HUDEP-2 (cell line): ENCODE results near the gene CADM1.
A peak's percentile ranks its signal among the peaks of the same experiment; 100 is the strongest.

ENCODE experiments used
- DNase-seq, 76 experiments: peaks; one replicate each; lab custom pipeline; 2025; ENCODE audit not compliant: unreplicated experiment in 76 of 76; lab: John Stamatoyannopoulos, UW

The CADM1 gene

DNA sequence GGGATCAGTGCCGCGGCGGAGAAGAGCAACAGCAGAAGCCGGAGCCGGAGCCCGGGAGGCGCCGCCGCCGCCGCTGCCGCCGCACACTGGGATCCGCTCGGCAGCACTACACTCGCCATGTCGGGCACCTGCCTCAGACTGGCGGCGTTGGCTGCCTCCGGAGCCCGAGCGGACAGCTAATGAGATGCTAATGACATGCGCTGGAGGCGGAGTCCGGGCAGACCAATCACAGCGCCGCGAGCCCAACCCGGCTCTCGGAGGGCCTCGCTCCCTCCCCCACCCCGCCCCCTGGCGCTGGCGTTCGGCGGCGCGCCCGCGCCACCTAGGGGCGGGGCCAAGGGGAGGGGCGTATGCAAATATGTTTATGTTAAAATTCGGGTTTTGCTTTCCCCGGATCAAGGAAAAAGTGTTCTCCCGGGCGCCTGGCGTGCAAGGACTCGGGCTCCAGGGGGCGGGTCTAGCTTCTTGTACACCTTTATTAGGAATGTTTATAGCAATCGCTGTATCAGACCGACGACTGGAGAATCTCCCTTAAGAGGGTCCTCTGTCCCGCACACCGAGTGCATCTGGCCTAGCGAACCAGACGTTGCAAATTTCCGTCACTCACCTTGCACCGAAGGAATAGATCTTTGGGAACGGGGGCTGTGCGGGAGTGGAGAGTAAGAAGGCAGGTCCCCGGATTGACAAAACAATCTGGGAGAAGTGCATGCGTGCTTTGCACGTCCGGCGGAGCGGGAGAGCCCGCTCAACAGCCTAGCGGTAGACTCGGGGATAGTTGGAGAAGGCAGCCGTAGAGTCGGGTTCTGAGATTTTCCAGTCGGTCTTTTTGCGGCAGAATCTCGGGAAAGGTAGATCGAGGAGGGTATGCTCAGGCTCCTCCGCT lies at the start of gene CADM1:
Gene CADM1 (minus strand): TSS at position 140 of the 883 bp plus-strand sequence.
- peak in 36 of 76 experiments; percentile 1 to 56 (median 21) for DNase-seq

DNA sequence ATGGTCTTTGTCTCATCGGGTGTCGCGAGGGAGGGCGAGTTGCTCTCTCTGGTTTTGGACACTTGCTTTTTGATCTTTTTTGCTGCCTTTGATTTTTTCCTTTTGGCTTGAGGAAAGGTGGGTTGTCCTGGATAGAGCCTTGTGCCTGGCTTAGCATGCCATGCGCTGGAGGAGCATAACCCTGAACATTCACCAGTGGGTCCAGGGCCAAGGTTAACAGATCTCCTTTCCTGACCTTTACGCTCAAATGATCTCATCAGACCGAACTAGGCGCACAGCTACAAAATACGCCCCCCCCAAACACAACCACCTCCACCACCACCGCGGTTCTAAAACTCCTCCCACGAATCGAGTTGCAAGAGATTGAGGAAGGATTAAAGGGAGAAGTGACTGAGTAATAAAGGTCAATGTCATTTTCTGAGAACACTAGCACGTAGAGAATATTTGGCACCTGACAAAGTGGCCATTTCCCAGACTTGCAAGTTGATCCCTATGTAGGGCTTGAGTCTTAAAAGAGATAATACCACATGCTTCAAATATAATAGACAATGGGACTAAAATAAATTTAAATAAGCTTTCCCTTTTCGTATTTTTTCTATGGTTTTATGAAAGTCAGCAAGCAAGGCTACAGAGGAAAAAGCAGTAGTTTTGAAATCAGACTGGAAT lies 48.7 kb upstream of the CADM1 start:
- DNase-seq = no peak

DNA sequence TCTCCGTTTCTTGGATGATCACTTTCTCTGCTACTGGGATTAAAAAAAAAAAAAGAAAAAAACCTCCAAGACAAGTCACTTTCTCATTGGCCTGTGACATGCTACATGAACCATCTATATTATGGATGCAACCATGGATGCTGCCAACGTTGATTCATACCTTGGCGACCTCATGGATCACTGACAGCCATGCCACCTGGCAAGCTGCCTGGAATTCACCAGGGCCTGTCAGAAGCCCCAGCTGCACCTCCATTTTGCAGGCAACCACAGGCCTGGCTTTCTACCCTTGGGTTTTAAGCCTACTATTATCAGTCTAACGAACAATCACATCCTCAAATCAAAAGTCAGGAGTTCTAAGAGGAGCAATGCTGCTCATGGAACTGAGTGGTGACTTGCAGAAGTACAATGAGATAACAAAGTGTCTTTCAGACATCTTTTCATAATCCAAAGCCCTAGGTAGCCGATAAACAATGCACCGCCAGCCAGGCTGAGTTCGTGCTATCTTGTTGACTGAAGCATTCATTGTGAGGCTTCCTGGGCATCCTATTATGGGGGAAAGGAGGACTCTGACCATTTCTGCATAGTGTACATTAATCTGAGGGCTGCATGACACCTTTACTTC lies 48.0 kb upstream of the CADM1 start:
- DNase-seq = no peak

DNA sequence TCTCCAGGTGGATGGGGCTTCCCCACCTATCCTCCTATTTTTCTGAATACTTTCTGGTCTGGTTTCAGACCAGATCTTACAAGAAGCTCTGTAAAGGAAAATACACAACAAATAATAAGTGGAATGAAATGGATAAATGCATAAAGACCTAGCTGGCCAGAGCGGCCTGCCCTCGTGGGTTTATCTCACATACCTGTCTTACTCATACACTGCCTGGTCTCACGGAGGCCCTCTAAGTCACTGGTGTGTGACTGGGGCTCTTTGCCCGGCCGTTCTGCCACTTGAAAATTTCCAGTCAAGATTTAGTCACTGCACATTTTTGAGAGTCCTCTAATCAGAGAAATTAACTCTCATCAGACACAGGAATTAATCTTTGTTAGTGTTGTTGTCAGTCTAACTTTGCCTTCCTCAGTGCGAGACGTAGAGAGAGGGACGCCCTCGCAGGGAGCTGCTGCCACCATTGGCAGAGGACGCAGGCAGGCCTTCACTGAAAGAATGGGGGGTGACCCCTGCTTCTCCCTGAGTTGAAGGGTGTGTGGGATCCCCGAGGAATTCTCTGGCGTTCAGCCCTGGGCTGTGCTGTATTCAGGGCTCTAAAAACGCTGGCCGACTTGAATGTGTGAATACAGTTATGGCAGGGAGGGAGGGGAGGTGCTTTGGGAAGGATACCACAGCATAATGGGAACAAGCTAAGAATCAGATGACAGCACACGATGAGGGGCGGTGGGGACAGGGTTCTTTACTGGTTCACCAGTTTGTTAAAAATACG lies 46.3 kb upstream of the CADM1 start:
- DNase-seq = no peak

DNA sequence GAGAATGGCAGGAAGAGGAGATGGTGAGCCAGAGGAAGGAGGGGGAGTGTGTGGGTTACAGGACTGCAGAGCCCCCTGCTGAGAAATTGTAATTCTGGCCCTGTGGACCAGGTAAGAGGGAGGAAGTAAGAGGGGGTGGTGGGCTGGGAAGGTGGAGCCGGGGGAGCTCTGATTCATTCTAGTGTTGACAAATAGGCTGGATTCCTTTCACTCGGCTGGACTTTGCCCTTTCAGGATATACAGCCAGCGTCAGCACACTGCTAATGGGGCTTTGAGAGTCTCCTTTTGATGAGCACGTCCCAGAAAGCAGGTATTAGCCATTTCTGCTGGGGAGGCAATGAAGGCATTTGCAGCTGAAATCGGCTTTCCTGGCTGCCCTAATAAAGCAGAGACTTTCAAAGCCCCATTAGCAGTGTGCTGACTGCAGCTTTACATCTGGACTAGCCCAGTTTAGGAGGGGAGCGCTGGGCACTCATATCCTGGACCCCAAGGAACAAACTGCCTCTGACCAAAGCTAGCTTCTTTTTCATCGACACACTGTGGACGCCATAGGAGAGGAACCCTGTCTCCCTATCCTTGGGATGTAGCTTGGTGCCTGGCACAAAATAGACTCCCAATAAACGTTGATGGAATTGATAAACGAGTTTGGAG lies 44.8 kb upstream of the CADM1 start:
- no peak for DNase-seq

DNA sequence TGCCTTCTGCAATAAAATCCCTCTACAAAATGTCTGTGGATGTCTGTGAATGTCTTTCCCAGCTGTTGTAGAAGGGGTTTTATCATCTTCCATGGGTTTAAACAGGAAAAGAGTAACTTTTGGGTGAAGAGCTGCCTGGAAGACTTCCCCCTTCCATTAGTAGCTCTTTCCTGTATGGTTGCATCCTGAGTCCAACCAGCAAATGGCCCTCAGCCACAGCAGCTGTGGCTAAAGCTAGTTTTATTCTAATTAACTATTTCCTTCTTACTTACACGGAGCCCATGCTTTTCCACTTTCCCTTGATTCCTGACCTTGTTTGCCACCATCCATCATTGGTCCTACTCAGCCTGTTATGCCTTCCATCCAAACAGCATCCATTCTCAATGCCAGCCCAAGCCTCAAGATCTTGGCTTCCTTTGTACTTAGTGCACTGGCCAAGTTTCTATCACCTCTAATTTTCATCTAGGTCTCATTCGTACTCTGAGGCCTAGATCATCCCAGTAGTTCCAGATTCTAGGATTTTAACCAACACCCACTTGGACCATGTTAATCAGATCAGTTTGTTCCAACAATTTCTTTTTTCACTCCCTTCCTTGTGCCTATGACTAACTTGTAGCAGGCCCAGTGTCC lies 41.5 kb upstream of the CADM1 start:
- no peak for DNase-seq

DNA sequence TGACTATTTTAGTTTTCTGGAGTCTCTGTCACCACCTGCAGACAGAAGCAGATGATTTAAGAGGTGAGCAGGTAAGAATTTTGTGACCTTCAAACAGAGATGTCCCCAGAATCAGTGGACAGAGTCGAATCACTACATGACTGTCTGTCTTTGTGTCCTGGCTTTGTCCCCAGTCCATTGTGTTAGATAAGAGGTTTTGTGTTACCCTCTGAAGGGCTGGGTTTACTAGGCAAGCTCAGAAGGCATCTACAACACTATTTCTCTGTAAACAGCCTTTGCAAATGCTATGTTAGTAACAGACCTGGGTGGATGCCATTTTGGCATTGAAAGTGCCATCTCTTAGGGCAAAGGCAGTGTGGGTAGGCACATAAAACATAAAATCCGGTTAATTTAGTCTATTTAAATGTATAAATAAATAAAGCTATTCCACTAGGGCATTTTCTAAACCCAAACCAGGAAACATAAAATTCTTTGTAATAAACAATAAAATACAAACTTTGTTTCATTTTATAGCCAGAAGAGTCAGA lies 40.3 kb upstream of the CADM1 start:
- no peak for DNase-seq

DNA sequence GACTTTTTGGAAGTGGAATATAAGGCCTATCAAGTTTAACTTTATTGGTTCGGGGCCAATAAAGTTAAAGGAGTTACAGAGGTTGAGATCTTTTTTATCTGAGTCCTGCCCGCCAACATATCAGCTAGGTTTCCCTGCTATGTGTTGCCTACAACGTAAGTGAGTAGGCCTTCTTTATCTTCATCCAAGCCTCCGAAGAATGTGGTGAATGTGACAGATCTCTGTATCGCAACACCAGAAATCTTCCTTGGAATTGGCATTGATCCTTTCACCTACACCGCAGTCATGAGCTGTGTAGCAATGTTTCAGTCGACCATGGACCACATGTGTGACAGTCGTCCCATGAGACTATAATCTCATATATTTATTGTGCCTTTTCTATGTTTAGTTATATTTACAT lies 37.3 kb upstream of the CADM1 start:
- no peak for DNase-seq

DNA sequence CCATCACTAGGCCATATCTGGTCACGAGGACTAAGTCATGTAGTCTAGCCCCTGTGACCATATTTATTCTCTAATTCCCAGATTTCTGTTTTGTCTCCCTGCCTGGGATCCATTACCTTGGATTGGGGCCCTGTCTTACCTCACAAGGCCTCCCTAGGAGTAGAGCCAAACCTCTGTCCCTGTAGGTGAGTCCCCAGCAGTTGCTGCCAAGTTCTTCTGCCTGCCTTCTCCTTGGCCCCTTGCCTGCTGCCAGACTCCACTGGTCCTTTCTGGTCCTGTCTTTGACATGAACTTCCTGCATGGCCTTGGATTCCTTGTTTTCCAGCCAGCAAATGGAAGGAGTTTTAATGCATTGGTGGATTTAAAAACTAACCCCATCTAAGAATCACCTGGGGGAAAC lies 35.6 kb upstream of the CADM1 start:
- DNase-seq = no peak

DNA sequence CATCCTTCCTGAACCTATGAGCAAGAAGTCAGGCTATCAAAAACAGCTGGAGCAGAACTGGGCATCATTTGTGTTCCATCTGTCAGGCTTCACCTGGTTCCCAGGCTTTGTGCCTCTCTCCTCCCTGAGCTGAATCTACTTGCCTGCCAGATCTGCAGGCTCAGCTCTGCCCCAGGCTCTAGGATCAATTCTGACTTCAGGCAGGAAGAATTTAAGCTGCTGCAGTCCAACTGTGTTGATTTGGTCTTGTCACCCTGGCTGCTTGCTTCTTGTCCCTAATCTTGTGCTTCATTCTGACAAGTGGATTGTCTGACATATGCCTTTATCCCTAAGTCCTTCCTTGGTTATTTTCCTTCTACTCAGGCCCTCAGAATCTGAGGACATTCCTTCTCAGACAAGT lies 31.6 kb upstream of the CADM1 start:
- no peak for DNase-seq

DNA sequence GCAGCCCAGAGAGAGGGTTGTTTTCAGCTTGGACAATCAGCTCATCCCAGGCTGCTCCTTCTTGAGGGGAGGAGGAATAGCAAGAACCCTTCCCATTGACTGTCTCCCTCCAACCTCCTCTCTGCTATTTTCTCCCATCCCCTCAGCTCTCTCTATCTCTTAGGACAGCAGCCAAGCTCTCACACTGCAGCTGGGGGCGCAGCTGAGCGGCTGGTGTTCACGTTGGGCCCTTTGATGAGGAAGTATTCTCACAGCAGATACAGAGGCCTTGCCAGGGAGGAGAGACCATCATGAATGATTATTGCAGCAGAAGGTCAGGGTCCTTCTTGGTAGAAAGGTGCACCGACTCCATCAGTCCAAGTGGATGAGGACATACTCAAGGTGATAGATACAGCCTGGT lies 26.5 kb upstream of the CADM1 start:
- DNase-seq = peak in 6 of 76 experiments; percentile 0 to 23 (median 4)

DNA sequence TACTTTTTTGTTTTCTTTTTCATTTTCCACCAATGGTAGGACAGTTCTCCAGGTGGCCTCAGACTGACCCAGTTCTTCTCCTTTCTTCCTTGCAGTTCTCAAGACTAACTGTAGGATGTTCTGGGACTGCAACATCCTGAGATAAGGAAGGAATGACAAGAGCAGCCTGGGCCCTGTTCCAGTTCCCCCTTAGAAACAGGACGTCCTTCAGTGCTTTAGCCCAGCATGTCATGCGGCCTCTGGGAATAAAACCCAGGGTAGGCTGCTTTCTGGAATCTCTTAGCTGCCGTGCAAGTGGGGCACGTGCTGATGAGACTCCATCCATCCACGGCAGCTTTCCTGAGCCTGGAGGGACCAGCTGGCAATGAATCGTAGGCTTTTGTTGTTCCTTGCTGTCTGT lies 24.0 kb upstream of the CADM1 start:
- no peak for DNase-seq

DNA sequence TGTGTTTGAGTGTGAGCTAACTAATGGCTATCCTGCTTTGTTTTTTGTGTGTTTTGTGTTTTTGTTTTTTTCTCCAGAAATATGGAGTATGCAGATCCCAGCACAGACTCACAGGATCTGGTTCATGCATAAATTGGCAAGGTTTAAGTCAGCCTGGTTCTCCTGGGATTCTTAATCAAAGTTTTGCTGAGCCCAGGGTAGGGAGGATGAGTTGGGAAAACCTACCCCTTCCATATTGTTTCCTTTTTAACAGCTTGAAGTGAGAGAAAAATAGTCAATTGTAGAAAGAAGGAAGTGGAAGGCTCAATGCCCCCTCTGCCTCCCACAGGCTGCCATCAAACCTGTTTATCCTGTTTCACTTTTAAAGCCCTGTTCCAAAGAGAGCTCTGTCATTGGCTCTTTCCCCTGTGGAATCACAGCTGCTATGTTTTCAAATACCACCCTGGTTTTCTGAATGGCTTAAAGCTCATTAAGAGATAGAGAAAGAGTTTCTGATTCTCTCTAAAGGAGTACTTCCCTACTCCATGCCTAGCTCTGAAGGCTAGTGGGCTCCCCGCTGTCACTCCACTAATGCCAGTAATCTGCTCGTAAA lies 23.4 kb upstream of the CADM1 start:
- no peak for DNase-seq

DNA sequence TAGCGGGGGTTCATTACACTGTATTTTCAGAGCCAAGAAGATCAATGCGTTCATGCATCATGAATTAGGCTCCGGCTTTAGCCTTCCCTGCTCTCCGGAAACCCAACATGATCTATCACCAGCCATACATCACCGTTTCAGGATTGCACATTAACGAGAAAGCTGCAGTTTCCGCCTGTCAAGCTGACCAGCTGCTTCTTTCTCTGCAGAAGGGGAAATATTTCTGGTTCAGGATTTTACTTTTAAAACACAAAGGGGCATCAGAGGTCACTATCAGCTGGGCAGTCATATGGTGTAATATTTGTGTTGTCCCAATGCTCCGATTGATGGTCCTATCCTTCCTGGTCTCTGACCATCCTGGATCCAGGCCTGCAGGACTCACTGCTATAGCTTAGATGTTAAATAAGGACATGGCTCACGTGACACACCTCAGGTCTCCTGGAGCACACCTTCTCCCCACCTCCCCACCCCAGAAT lies 21.4 kb upstream of the CADM1 start:
- DNase-seq = no peak

DNA sequence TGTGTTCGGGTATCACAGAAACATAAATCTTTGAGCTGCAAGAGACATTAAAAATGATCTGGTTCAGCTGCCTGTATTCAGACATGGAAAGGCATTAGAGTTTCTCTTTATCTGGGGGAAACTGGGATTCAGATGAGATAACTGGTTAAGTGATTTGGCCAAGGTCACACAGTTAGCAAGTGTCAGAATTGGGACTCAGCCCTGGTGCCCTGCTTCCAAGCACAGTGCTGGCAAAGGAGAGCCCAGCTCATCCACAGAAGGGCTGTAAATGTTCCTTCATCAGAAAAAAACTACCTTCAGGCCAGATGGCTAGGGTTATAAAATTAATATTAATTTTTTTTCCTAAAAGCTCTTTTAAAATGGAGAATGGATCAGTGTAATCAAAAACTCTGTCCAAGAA lies 20.4 kb upstream of the CADM1 start:
- DNase-seq = no peak

DNA sequence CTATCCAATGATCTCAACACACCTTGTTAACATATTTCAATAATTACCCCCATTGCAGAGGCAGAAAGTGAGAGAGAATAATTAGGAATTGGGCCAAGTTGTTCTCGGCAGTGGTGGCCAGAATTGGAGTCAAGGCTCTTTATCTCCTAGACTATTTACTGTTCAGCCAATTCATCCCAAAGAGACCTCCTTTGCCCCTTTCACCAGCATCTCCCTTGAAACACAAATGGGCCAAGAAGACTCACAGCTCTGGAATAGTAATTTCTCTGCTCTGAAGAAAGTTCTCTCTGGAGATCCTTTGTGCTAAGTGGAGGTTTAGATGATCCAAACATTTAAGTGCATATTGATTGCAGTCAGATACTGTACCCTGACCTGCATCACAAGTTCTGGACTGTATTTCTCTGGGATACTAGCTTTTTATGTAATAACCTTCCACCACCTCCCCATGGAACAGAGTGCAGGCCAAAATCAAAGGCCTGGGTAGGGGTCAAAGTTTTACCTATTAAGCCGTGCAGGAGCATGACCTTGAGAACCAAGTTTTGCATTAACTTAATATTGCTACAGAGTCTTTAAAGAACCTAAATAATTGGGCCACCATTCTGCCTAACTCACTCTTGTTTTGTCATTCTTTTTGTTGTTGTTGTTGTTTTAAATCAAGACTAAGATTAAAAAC lies 19.6 kb upstream of the CADM1 start:
- no peak for DNase-seq

DNA sequence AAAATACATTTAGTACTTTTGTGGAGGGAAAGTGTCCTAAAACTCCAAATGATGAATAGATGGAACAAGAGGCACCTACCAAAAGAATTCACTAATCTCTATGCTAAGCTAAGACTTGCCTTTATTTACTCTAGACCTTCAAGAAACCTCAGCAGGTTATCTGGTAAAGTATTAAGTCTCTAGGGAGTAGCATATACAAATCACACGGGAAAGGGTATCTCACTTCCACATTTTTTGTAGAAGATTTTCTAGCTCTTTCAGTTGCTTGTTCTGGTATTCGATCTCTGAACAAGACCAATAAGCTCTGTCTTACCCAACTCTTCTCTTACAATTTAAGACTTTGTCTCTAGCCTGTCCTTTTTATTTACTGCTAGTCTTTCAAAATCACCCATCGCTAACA lies 18.1 kb upstream of the CADM1 start:
- DNase-seq = no peak

DNA sequence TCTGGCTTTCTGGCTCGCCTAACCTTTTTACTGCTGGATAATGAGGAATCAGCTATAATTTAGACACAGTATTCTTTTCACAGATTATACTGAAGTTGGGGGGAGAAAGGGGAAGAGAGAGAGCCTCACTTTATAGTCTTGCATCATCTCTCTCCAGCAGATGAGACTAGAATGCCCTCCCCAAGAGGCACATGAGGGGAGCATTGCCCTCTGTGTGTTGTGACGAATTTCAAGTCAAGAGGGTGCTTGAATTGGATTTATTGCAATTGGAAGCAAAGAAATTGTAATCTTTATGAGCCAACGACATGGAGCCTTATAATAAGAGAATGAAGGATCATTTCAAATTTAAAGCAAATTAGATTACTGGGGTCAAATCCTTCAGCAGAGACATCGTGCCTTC lies 17.6 kb upstream of the CADM1 start:
- no peak for DNase-seq
